Suprapubic skin (tissue), 3 donors: ENCODE measurements around the gene RAB31.

Experiments
- CTCF ChIP-seq, 2 donors: fragments of 200-600 bp in 1 of 2; fragments of 450-650 bp in 1 of 2; sonication (generic) in 1 of 2; IDR thresholded peaks; one replicate each; pipeline ENCODE4 v1.5.1; 2016 to 2019; ENCODE audit warnings: antibody characterized with exemption in 2 of 2, mild to moderate bottlenecking in 1 of 2, moderate library complexity in 1 of 2
- EP300 ChIP-seq: sonication (generic); formaldehyde crosslinking; IDR thresholded peaks from one replicate; pipeline ENCODE4 v1.6.1; 2017; ENCODE audit warnings: antibody characterized with exemption
- POLR2A ChIP-seq, 2 donors: fragments of 450-650 bp; IDR thresholded peaks; one replicate each; pipeline ENCODE4 v1.6.1; 2017; ENCODE audit warnings: antibody characterized with exemption in 2 of 2, mild to moderate bottlenecking in 2 of 2, moderate library complexity in 2 of 2

DNA sequence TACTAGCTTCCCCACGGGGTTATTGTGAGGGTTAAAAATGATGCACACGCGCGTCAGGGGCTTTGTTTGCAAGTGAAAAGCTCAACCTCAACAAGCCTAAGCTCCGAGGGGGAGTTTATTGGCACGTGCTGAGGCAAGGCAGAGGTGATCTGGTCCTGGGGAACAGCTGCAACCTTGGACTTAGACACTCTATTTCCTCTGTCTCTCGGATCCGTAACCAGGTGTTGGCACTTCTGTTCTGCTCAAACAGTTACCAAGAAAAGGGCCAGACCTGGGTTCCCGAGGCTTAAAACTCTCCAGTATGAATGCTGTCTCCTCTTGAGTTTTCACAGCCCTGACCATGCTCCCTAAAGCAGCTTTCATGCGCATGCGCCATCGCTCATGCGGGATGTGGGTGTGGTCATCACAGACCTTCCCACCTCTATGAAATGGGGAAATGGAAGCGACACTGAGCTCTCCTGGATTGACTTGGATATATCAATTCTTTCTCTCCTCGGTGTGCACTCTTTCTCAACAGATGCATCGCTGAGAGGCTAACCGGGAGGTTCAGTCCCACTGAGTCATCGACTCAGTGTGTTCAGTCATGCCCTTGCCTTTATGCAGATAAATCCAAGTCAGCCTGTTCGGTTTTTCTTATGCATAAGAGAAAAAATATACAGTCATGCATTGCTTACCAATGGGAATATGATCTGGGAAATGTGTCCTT lies 19.9 kb upstream of the RAB31 start:
- no peak for TF ChIP-seq POLR2A (IDR thresholded peaks at IDR 0.05)
- TF ChIP-seq CTCF (IDR thresholded peaks at IDR 0.05) = no peak
- TF ChIP-seq EP300 = no peak
